Stimulated activated CD4-positive, alpha-beta T cell treated with anti-CD3 and anti-CD28 coated beads, Interleukin-4, amount 100 ng/mL, for 24 hours (primary cell): ENCODE data around the gene SPSB1.

Source experiments
- DNase-seq: peaks from one replicate; pipeline ENCODE4 v3.0.0-alpha.2; 2020

Gene SPSB1

GRCh38 chr1:9292361-9293240 lies at the start of gene SPSB1:
Gene SPSB1, plus strand, starts transcription at chr1:9292894. Its CDS starts 62,998 bp downstream, at chr1:9355892.
- DNase-seq, result peak; percentile 62

- DNase-seq, result no peak
These were observed 49.5 kb upstream of the SPSB1 start for GRCh38 chr1:9243066-9243739.

- no peak for DNase-seq
These were observed 48.0 kb upstream of the SPSB1 start for GRCh38 chr1:9244501-9245229.

- no peak for DNase-seq
These were observed 47.5 kb upstream of the SPSB1 start for GRCh38 chr1:9245230-9245619.

GRCh38 chr1:9245661-9246060 lies 47.0 kb upstream of the SPSB1 start:
- no peak for DNase-seq

GRCh38 chr1:9246215-9246614 lies 46.5 kb upstream of the SPSB1 start:
- DNase-seq, result no peak

GRCh38 chr1:9246841-9247785 lies 45.6 kb upstream of the SPSB1 start:
- DNase-seq, result no peak

GRCh38 chr1:9247894-9248293 lies 44.8 kb upstream of the SPSB1 start:
- DNase-seq, result no peak

GRCh38 chr1:9248341-9249262 lies 44.1 kb upstream of the SPSB1 start:
- DNase-seq, result no peak

- no peak for DNase-seq
These were observed 43.5 kb upstream of the SPSB1 start for GRCh38 chr1:9249263-9249533.

- DNase-seq, result peak; percentile 29
These were observed 42.9 kb upstream of the SPSB1 start for GRCh38 chr1:9249534-9250410.

- no peak for DNase-seq
These were observed 42.0 kb upstream of the SPSB1 start for GRCh38 chr1:9250411-9251381.

- DNase-seq, result no peak
These were observed 41.2 kb upstream of the SPSB1 start for GRCh38 chr1:9251501-9251900.

- DNase-seq, result no peak
These were observed 39.7 kb upstream of the SPSB1 start for GRCh38 chr1:9253004-9253403.

GRCh38 chr1:9253453-9254105 lies 39.1 kb upstream of the SPSB1 start:
- no peak for DNase-seq

GRCh38 chr1:9256332-9256731 lies 36.4 kb upstream of the SPSB1 start:
- no peak for DNase-seq

- no peak for DNase-seq
These were observed 34.8 kb upstream of the SPSB1 start for GRCh38 chr1:9257851-9258250.

GRCh38 chr1:9258629-9259028 lies 34.1 kb upstream of the SPSB1 start:
- no peak for DNase-seq
